GM12872 (cell line): ENCODE data around the gene PIK3C2B.

Source experiments
- TF ChIP-seq, protein P1 (sequence below): IDR thresholded peaks from 3 replicates; pipeline ENCODE4 v1.5.1; 2011; ENCODE audit warnings: low read depth, mild to moderate bottlenecking, low read length, moderate library complexity; ENCODE audit not compliant: insufficient read depth

Gene PIK3C2B

DNA sequence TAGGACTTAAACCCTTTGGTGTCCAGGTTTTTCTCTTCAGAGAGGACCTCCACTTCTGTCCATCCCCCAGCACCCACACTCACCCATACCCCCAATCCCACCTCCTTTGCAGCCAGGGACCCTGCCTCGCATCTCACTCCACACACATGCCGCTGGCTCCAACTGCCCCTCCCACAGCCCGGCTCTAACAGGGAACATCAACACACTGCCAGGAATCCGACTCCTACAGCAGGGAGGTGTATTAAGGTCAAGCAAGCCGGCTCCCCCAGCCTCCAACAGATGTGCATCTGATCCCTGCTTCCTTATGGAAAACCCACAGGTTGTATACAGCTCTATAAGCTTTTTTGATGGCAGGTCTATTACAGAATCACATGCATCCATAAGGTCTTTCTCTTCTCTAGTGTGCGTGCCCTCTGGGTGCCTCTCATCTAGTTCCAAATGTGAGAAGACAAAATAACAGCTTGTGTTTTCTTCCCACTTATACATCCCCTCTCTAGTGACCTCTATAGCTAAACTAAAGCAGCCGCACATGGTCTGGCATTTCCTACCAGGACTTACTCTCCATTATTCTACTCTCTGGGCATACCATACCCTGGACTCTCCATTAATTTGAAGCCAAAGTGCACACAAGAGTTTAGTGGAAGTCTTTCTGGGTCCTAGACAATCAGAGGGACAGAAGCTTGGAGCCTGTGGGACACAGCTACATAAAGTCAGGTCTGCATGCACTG lies 16.3 kb downstream of the PIK3C2B start:
- TF ChIP-seq, protein P1, sequence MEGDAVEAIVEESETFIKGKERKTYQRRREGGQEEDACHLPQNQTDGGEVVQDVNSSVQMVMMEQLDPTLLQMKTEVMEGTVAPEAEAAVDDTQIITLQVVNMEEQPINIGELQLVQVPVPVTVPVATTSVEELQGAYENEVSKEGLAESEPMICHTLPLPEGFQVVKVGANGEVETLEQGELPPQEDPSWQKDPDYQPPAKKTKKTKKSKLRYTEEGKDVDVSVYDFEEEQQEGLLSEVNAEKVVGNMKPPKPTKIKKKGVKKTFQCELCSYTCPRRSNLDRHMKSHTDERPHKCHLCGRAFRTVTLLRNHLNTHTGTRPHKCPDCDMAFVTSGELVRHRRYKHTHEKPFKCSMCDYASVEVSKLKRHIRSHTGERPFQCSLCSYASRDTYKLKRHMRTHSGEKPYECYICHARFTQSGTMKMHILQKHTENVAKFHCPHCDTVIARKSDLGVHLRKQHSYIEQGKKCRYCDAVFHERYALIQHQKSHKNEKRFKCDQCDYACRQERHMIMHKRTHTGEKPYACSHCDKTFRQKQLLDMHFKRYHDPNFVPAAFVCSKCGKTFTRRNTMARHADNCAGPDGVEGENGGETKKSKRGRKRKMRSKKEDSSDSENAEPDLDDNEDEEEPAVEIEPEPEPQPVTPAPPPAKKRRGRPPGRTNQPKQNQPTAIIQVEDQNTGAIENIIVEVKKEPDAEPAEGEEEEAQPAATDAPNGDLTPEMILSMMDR = no peak

DNA sequence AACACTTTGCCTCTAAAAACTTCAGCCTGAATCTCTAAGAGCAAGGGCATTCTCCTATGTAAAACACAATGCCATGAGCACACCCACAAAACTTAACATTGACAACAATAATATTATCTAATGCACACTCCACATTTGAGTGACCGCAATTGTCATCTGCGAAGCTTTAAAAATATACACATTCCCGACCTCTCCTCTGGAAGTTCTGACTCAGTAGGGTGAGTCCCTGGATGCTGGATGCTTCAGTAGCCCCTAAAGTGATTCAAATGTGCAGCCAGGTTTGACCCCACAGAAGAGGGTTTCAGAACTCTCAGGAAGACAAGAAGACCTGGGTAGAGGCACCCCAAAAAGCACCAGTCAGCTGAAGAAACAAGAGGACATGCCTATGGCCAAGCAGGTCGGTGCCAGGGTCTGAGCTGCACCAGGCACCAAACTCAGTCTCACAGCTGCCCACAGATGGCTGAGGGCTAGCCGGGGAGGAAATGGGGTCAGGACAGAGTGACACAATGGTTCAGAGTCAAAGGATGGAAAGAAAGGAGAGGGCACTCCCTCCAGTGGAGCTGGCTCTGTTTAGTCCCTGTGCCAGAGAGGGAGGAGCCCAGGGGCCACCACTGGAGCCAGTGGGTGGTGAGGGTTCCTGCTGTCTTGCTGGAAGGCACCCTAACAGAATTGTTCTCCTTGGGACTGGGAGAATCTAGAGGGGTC lies 17.4 kb downstream of the PIK3C2B start:
- TF ChIP-seq, protein P1 = no peak

DNA sequence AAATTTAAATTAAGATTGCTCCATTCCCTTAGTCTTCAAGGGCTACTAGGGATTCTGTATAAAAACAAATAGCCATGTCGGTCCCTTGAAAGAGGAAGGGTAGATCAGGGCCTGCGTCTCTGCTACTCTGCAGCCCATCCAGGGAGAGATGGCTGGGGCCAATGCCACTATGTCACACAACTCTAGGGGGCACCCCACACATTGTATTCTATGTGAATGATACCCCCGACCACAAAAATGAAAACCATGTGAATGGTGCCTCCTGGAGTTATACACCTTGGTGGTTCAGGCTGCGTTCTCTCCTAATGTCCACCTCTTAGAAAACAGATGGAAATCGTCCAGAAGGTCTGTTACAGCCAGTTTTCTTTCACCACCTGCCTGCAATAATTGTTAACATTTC lies 18.0 kb downstream of the PIK3C2B start:
- TF ChIP-seq, protein P1 = no peak

DNA sequence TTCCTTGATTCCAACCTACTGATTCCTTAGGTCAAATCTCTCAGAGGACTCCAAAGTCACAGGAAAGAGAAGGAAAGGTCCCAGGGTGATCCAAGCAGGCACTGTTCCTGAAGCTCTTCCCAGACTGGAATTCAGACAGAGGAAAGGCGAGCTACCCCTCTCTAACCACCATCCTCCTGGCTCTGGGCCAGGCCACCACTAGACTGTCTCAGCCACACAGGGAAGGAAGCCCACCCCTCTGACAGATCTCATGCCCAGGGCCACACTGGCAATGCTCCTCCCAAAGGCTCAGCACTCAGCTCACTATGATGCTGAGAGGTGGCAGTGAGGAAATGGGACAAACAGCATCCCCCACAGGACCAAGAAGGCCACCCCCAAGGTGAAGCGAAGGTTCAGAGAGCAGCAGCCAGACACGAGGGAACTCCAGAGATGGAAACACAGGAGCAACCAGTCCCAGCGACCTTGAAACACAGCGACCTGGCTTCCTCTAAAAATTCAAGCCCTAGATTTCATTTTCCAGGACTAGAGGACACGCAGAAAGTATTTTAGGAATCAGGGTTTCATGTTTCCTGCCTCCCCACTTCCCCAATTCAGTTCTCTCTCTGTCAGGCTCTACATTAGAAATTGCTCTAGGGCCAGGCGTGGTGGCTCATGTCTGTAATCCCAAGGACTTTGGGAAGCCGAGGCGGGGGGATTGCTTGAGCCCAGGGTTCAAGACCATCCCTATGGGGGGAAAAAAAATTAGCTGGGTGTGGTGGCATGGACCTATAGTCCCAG lies 18.8 kb downstream of the PIK3C2B start:
- TF ChIP-seq, protein P1 = no peak

DNA sequence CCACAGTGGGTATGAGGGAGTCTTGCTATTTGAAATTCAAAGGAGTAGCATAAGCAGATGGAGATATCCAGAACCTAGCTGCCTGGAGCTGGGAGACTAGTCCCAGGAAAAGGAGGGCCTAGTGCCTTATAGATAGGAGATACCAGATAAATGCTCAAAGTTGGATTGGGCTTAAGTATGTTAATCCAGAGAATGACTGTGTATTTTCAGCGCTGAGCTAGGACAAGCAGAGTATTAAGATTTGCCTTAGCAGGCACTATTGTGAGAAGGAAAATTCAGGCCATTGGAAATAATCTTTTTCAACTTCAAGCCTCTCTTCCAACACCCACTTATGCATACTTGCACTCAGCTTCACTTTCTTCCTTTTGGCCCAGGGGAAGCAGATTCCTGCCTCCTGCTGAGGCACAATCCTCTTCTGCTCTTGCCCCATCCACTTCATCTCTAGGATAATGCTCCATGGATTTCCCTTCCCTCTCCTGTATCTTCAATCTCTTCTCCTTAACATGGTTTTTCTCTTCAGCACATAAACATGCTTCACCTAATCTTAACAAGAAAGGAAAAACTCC lies 21.1 kb downstream of the PIK3C2B start:
- TF ChIP-seq, protein P1 = no peak

DNA sequence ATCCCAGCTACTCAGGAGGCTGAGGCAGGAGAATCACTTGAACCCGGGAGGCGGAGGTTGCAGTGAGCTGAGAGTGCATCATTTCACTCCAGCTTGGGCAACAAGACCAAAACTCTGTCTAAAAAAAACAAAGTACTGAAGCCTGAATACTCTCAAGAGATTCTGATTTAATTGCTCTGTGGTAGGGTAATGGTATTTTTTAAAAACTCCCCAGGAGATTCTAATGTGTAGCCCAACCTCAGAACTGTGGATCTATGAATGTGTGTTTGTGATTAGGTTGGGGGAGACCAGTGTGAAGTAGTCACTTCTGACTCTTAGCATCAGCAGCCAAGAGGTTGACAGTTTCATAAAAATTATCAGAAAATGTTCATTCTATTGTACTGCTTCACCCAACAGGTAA lies 21.9 kb downstream of the PIK3C2B start:
- TF ChIP-seq, protein P1 = no peak

DNA sequence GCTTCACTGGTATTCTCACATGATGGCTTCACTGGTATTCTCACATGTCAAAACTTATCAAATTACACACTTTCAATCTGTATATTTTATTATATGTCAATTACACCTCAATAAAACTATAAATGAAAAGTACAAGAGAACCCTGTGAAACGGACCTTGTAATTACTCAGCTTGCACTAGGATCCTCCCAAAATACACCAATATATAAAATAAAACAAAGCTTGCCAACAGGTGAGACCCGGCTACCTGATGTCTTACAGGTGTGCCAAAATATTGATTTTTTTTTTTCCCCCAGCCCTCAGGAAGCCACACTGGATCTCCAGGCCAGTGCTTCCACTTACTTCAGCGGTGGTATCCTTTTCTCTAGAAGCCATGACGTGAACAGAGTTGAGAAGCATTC lies 22.9 kb downstream of the PIK3C2B start:
- TF ChIP-seq, protein P1 = no peak
